Kidney (tissue), 14 donors: Measurements from ENCODE around the gene CFAP91. TPM values are rescaled to one million over a fixed set of nuclear protein-coding genes. Genes with fewer than 3 reads are reported as not detected.
A peak's percentile ranks its signal among the peaks of the same experiment; 100 is the strongest.

Source experiments
- DNase-seq, 5 donors: peaks; one replicate each; pipeline ENCODE4 v3.0.0-alpha.2; 2013 to 2020
- FAIRE-seq: peaks from 2 replicates; lab custom pipeline; 2012; peaks lifted over from hg19 to GRCh38; lab: Jason Lieb, UNC
- H3K27ac ChIP-seq, 2 donors: one replicate each; pipeline ENCODE4 v1.7.0; 2013; ENCODE audit warnings: low read depth in 2 of 2, low read length in 2 of 2, inconsistent platforms in 1 of 2
- H3K27me3 ChIP-seq: one replicate; pipeline ENCODE4 v1.7.1; 2013; ENCODE audit warnings: low read length, inconsistent platforms; ENCODE audit not compliant: control insufficient read depth, insufficient read depth
- H3K36me3 ChIP-seq, 3 donors: one replicate each; pipeline versions ENCODE4 v1.7.0 to v1.7.1; 2013; ENCODE audit warnings: low read length in 3 of 3, control low read depth in 1 of 3, inconsistent platforms in 1 of 3; ENCODE audit not compliant: insufficient read depth in 3 of 3, control insufficient read depth in 2 of 3
- H3K4me1 ChIP-seq, 3 donors: one replicate each; pipeline versions ENCODE4 v1.7.0 to v1.7.1; 2013; ENCODE audit warnings: low read length in 3 of 3, inconsistent platforms in 1 of 3, low read depth in 1 of 3; ENCODE audit not compliant: control insufficient read depth in 2 of 3, insufficient read depth in 2 of 3
- H3K4me3 ChIP-seq, 3 donors: one replicate each; pipeline versions ENCODE4 v1.7.0 to v1.8.1; 2013; ENCODE audit warnings: low read length in 3 of 3, control low read depth in 1 of 3, inconsistent platforms in 1 of 3
- H3K9ac ChIP-seq, 3 donors: one replicate each; pipeline versions ENCODE4 v1.7.0 to v1.7.1; 2013; ENCODE audit warnings: low read length in 3 of 3, control low read depth in 1 of 3, inconsistent platforms in 1 of 3
- H3K9me3 ChIP-seq, 3 donors: one replicate each; pipeline versions ENCODE4 v1.7.0 to v1.7.1; 2013; ENCODE audit warnings: low read length in 3 of 3, control low read depth in 1 of 3, inconsistent platforms in 1 of 3; ENCODE audit not compliant: control insufficient read depth in 2 of 3, insufficient read depth in 1 of 3
- CTCF ChIP-seq: IDR thresholded peaks from 3 replicates; pipeline ENCODE4 v1.5.1; 2012; ENCODE audit warnings: mild to moderate bottlenecking, moderate library complexity, borderline replicate concordance; ENCODE audit not compliant: insufficient read depth; ENCODE audit errors: extremely low read depth
- intact Hi-C: fragments of 100-400 bp; cut with DNase I; formaldehyde crosslinking; loops from one replicate; pipeline ENCODE4 v1.11.1; 2022
- polyA plus RNA-seq: library from polyadenylated mRNA; stranded (reverse); fragments of 350-450 nt; fragmentation: Illumina TruSeq; extraction: RNeasy Lipid Tissue Mini Kit (QIAGEN cat#74804); gene quantifications from one replicate; pipeline ENCODE4 v1.2.3, GENCODE V29; 2014; ENCODE audit warnings: low read depth, low replicate concordance; ENCODE audit not compliant: insufficient read depth
- total RNA-seq: library from RNA; stranded (reverse); fragmentation: NEBNext Ultra II Directional; extraction: Animal tissue kit (Norgen Biotek cat#: 25700); gene quantifications from one replicate; pipeline ENCODE4 v1.2.1, GENCODE V29; 2021
- donor health status: control.
- donor health status: control.
- donor health status: control.
- donor health status: control.
- donor health status: control.
- donor health status: DM: yes; HTN: yes; CAD: no.
- donor health status: Normal renal cell carcinoma (clear cell type).

Gene CFAP91
- total and polyA plus RNA-seq, 2 donors from 2014 or later = 4.7 to 14.1 TPM

GRCh38 chr3:119733812-119734211, 31.0 kb downstream of the CFAP91 start:
- Histone ChIP-seq H3K27ac (no peak overlapping the region), H3K4me3 (no peak overlapping the region), H3K9ac (no peak overlapping the region), H3K9me3 (no peaks in the 10 kb centered on the region), H3K27me3 (no peaks in the 10 kb centered on the region), H3K36me3 (peaks cover 0 to 2% (median 0%) of the 10 kb centered on the region in 3 donors), H3K4me1 (no peaks in the 10 kb centered on the region)
- intact Hi-C loops = no loop called here
- no peak for FAIRE-seq
- DNase-seq = no peak
- no peak for TF ChIP-seq CTCF

- intact Hi-C loops = no loop called here
- H3K9ac ChIP-seq = no peak overlapping the region
- H3K27ac ChIP-seq = no peak overlapping the region
- H3K36me3 ChIP-seq = no peaks in the 10 kb centered on the region
- no peak for TF ChIP-seq CTCF
- no peaks in the 10 kb centered on the region for H3K9me3 ChIP-seq
- no peak for DNase-seq
- FAIRE-seq = no peak
- no peaks in the 10 kb centered on the region for H3K4me1 ChIP-seq
- H3K4me3 ChIP-seq = no peak overlapping the region
- no peaks in the 10 kb centered on the region for H3K27me3 ChIP-seq
These were observed 35.9 kb downstream of the CFAP91 start for GRCh38 chr3:119738741-119739140.

GRCh38 chr3:119741657-119742590, 39.1 kb downstream of the CFAP91 start:
- Histone ChIP-seq H3K27me3 (no peaks in the 10 kb centered on the region), H3K4me1 (no peaks in the 10 kb centered on the region), H3K4me3 (no peak overlapping the region), H3K9ac (no peak overlapping the region), H3K27ac (no peak overlapping the region), H3K36me3 (peaks cover 0 to 3% (median 0%) of the 10 kb centered on the region in 3 donors), H3K9me3 (no peaks in the 10 kb centered on the region)
- no peak for FAIRE-seq
- intact Hi-C loops = no loop called here
- TF ChIP-seq CTCF = no peak
- DNase-seq = peak in 1 of 5 donors; percentile 8
